C4-2B (cell line): Measurements from ENCODE around the gene PRSS1.

Experiments used
- H3K27ac ChIP-seq: fragments of 450-650 bp; 2 replicates; pipeline ENCODE4 v1.5.1; 2017
- CTCF ChIP-seq: fragments of 450-650 bp; conservative IDR thresholded peaks from 2 replicates; pipeline ENCODE4 v1.5.1; 2017; ENCODE audit warnings: mild to moderate bottlenecking
- ZFX ChIP-seq: fragments of 450-650 bp; IDR thresholded peaks from 2 replicates; pipeline ENCODE4 v1.6.1; 2017

PRSS1 gene

GRCh38 chr7:142777318-142777717 lies 28.0 kb downstream of the PRSS1 start:
- TF ChIP-seq ZFX (no peak), CTCF (no peak)
- H3K27ac ChIP-seq, result no peak overlapping the region

GRCh38 chr7:142782922-142783900 lies 33.9 kb downstream of the PRSS1 start:
- TF ChIP-seq ZFX (no peak), CTCF (peak; percentile 98)
- no peak overlapping the region for H3K27ac ChIP-seq

GRCh38 chr7:142784096-142784495 lies 34.8 kb downstream of the PRSS1 start:
- H3K27ac ChIP-seq, result no peak overlapping the region
- TF ChIP-seq CTCF (no peak), ZFX (no peak)

GRCh38 chr7:142784716-142785115 lies 35.4 kb downstream of the PRSS1 start:
- no peak overlapping the region for H3K27ac ChIP-seq
- TF ChIP-seq ZFX (no peak), CTCF (no peak)

GRCh38 chr7:142785841-142786250 lies 36.6 kb downstream of the PRSS1 start:
- H3K27ac ChIP-seq, result no peak overlapping the region
- no peak for TF ChIP-seq ZFX
- no peak for TF ChIP-seq CTCF

GRCh38 chr7:142787034-142787768 lies 37.9 kb downstream of the PRSS1 start:
- H3K27ac ChIP-seq, result no peak overlapping the region
- TF ChIP-seq CTCF, result no peak
- TF ChIP-seq ZFX, result no peak

- no peak overlapping the region for H3K27ac ChIP-seq
These were observed 38.5 kb downstream of the PRSS1 start for GRCh38 chr7:142787783-142788182.

More at GRCh38 chr7:142787783-142788182, 38.5 kb downstream of the PRSS1 start:
- TF ChIP-seq ZFX, result no peak
